A549 (cell line): ENCODE results near the gene FAM171A1.

ENCODE experiments used
- BHLHE40 ChIP-seq: IDR thresholded peaks from 2 replicates; pipeline ENCODE4 v1.6.1; 2012; ENCODE audit warnings: low read depth, low read length, inconsistent platforms
- CEBPB ChIP-seq, 2 experiments: fragments of >200 bp in 1 of 2; sonication (Bioruptor Twin) in 1 of 2; formaldehyde crosslinking in 1 of 2; IDR thresholded peaks; 2 replicates each; pipeline ENCODE4 v1.6.1; 2012 to 2016
- CHD4 ChIP-seq: fragments of 200-600 bp; sonication (generic); IDR thresholded peaks from 2 replicates; pipeline ENCODE4 v1.6.1; 2016; ENCODE audit warnings: antibody characterized with exemption, mild to moderate bottlenecking, borderline replicate concordance
- CTCF ChIP-seq: fragments of >200 bp; sonication (Bioruptor Twin); formaldehyde crosslinking; IDR thresholded peaks from 3 replicates; pipeline ENCODE4 v1.5.1; 2016
- ELK1 ChIP-seq: fragments of 150-350 bp; IDR thresholded peaks from 2 replicates; pipeline ENCODE4 v1.6.1; 2014; ENCODE audit warnings: low read depth, mild to moderate bottlenecking, low read length
- RARB ChIP-seq: fragments of 250-450 bp; sonication (Bioruptor Pico); IDR thresholded peaks from 2 replicates; pipeline ENCODE4 v1.8.0; 2021; ENCODE audit warnings: mild to moderate bottlenecking, moderate library complexity

- no peak for TF ChIP-seq CTCF
- TF ChIP-seq CEBPB (IDR thresholded peaks at IDR 0.05): no peak
- no peak for TF ChIP-seq CHD4
- no peak for TF ChIP-seq BHLHE40
- no peak for TF ChIP-seq RARB (CRISPR knock-in tag)
- no peak for TF ChIP-seq ELK1
Measured at GRCh38 chr10:15345450-15345849, 25.6 kb downstream of the FAM171A1 start.
